Progenitor cell of endocrine pancreas (in vitro differentiated cells): ENCODE measurements around the gene GINS2. TPM values are rescaled to one million over a fixed set of nuclear protein-coding genes. Genes with fewer than 3 reads are reported as not detected.

Experiments used
- DNase-seq: peaks from one replicate; pipeline ENCODE4 v3.0.0; 2021; ENCODE audit warnings: low spot score; ENCODE audit not compliant: unreplicated experiment
- H3K27ac Mint-ChIP-seq: 2 replicates; pipeline ENCODE4 v1.8.0; 2021; ENCODE audit warnings: mild to moderate bottlenecking, moderate library complexity, mixed read lengths
- H3K27me3 Mint-ChIP-seq: 2 replicates; pipeline ENCODE4 v1.8.0; 2021; ENCODE audit warnings: mixed read lengths
- H3K36me3 Mint-ChIP-seq: 2 replicates; pipeline ENCODE4 v1.8.0; 2022; ENCODE audit warnings: mixed read lengths; ENCODE audit not compliant: insufficient read depth
- H3K4me1 Mint-ChIP-seq: 2 replicates; pipeline ENCODE4 v1.8.0; 2021; ENCODE audit warnings: low read depth, mixed read lengths
- H3K4me3 Mint-ChIP-seq: 2 replicates; pipeline ENCODE4 v1.8.0; 2021; ENCODE audit warnings: low read depth, mild to moderate bottlenecking, moderate library complexity, mixed read lengths
- H3K9me3 Mint-ChIP-seq: 2 replicates; pipeline ENCODE4 v1.8.0; 2021; ENCODE audit warnings: low read depth, mixed read lengths
- CTCF ChIP-seq: fragments of 200-600 bp; sonication (generic); IDR thresholded peaks from one replicate; pipeline ENCODE4 v1.5.0; 2021; ENCODE audit warnings: antibody characterized with exemption, mild to moderate bottlenecking; ENCODE audit not compliant: unreplicated experiment
- total RNA-seq: library from RNA; stranded (reverse); gene quantifications from 2 replicates; pipeline ENCODE4 v1.2.1, GENCODE V29; 2021

Gene GINS2
- total RNA-seq, 1 donor from 2014 or later, result 22.3 TPM

DNA sequence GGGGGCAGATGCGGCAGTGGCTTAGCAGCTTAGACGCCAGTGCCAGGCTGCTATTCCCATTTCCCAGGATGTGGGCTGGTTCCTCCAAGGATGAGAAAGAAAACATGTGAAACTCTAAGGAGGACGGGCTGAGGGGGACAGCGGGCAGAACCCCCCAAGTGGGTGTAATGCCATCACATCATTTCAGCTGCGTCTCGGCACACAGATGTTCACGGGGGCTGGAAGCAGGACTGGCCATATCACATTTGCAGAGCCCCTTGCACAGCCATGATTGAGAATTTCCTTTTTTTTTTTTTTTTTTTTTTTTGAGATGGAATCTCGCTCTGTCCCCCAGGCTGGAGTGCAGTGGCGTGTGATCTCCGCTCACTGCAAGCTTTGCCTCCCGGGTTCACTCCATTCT is 15.3 kb upstream of the GINS2 start:
- TF ChIP-seq CTCF, result no peak
- Mint-ChIP-seq H3K9me3 (no peaks in the 10 kb centered on the region), H3K27me3 (peaks cover 9% of the 10 kb centered on the region), H3K36me3 (no peaks in the 10 kb centered on the region), H3K27ac (no peak overlapping the region), H3K4me1 (no peaks in the 10 kb centered on the region), H3K4me3 (no peak overlapping the region)
- DNase-seq, result no peak

- Mint-ChIP-seq H3K27ac (no peak overlapping the region), H3K4me3 (no peak overlapping the region), H3K36me3 (no peaks in the 10 kb centered on the region), H3K9me3 (no peaks in the 10 kb centered on the region), H3K27me3 (peaks cover 30% of the 10 kb centered on the region), H3K4me1 (no peaks in the 10 kb centered on the region)
- no peak for DNase-seq
- TF ChIP-seq CTCF, result no peak
Measured at GRCh38 chr16:85699628-85700027, 10.9 kb upstream of the GINS2 start.

DNA sequence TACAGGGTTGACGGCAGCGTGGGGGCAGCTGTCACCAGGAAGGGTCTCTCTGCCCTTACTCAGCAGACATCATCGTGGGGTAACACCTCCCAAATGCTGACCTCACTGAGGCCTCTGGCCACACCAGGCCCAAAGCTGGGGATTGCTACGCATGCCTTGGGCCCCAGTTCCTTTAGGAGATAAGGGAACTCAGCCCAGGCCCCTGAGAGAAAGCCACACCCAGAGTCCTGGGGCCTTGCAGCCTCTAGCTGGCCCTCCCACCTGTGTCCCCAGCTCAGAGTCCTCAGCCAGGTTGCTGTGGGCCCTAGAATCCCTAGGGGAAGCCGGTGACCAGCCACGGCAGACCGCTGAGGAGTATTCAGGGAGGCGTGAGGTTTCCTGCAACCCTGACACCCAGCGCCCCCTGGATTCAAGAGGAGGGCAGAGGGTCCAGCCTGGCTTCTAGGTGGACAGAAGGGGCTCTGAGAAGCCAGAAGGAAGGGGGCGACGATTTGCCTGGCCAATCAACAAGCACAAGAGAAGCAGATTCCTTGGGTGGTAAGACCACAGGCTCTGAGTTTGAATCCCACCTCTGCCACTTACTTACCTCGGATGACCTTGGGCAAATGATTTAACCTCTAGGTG is 10.3 kb upstream of the GINS2 start:
- Mint-ChIP-seq H3K27ac (no peak overlapping the region), H3K27me3 (peaks cover 30% of the 10 kb centered on the region), H3K4me1 (no peaks in the 10 kb centered on the region), H3K36me3 (no peaks in the 10 kb centered on the region), H3K4me3 (no peak overlapping the region), H3K9me3 (no peaks in the 10 kb centered on the region)
- no peak for TF ChIP-seq CTCF
- no peak for DNase-seq

DNA sequence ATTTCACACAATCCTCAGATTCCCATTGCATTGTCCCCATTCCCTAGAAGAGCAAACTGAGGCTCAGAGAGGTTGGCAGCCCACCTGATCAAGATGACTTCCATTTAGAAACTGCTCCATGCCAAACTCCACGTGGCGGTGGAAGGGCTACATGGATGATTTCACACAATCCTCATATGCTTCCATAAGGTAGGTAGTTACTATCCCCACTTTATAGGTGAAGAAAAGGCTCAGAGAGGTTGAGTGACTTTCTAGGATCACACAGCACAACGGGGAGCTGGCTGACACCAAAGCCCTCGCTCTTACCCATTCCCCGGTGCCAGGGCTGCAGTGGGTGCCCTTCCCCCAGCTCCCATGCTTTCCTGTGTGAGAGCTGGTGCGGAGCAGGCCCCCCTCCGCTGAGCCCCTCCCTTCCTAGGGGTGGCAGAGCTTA is 9.7 kb upstream of the GINS2 start:
- no peak for TF ChIP-seq CTCF
- Mint-ChIP-seq H3K4me1 (no peaks in the 10 kb centered on the region), H3K36me3 (no peaks in the 10 kb centered on the region), H3K27me3 (peaks cover 30% of the 10 kb centered on the region), H3K27ac (no peak overlapping the region), H3K9me3 (no peaks in the 10 kb centered on the region), H3K4me3 (no peak overlapping the region)
- DNase-seq, result no peak

GRCh38 chr16:85697431-85697830 is 8.7 kb upstream of the GINS2 start:
- H3K9me3 Mint-ChIP-seq, result no peaks in the 10 kb centered on the region
- H3K27me3 Mint-ChIP-seq, result peaks cover 30% of the 10 kb centered on the region
- H3K4me1 Mint-ChIP-seq, result no peaks in the 10 kb centered on the region
- TF ChIP-seq CTCF, result no peak
- no peaks in the 10 kb centered on the region for H3K36me3 Mint-ChIP-seq
- no peak overlapping the region for H3K4me3 Mint-ChIP-seq
- DNase-seq, result no peak
- H3K27ac Mint-ChIP-seq, result no peak overlapping the region
